Breast epithelium (tissue), 3 donors: Measurements from ENCODE around the gene ATL1.

Experiments used
- CTCF ChIP-seq, 3 donors: fragments of 450-650 bp; IDR thresholded peaks; one replicate each; pipeline ENCODE4 v1.5.1; 2016 to 2017; ENCODE audit warnings: antibody characterized with exemption in 3 of 3, mild to moderate bottlenecking in 3 of 3, moderate library complexity in 3 of 3
- POLR2AphosphoS5 ChIP-seq, 3 donors: sonication (generic); formaldehyde crosslinking; IDR thresholded peaks; one replicate each; pipeline ENCODE4 v1.6.1; 2017; ENCODE audit warnings: antibody characterized with exemption in 3 of 3

DNA sequence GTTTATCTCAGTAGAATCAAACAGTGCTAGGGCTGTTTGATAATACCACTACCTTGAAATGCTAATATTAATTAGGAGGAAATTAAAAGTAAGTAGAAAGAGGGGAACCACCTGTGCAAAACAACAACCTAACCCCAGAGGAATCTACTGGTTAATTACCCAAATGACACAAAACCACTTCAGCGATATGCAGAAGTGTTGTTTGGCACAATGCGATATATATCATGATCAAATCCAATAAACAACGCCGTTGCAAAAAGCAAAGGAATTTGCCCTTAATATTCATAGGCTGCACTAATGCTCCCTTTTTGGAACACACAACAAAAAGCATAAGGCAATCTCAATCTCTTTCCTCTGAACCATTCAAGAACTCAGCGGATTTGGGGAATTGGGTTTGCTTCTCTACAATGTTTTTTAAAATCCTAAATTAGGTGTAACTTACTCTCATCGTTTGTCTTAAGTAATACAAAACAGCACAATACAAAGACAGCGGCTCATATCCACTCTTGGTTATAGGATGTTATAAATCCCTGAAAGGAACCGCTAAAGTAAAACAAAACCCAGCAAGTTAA lies 29.1 kb upstream of the ATL1 start:
- TF ChIP-seq CTCF (IDR thresholded peaks at IDR 0.05) (no peak), POLR2AphosphoS5 (IDR thresholded peaks at IDR 0.05) (no peak)
